ENCODE data around the gene MZT2B.
"Not testable (repeated sequence)": the region's sequence is repeated elsewhere in the genome, so short reads cannot be mapped to it uniquely, and the experiment has no call there.

The MZT2B gene

GRCh38 chr2:130152816-130153595 lies 29.1 kb upstream of the MZT2B start:
- no peak for DNase-seq (ENCODE audit: low spot score)

DNA sequence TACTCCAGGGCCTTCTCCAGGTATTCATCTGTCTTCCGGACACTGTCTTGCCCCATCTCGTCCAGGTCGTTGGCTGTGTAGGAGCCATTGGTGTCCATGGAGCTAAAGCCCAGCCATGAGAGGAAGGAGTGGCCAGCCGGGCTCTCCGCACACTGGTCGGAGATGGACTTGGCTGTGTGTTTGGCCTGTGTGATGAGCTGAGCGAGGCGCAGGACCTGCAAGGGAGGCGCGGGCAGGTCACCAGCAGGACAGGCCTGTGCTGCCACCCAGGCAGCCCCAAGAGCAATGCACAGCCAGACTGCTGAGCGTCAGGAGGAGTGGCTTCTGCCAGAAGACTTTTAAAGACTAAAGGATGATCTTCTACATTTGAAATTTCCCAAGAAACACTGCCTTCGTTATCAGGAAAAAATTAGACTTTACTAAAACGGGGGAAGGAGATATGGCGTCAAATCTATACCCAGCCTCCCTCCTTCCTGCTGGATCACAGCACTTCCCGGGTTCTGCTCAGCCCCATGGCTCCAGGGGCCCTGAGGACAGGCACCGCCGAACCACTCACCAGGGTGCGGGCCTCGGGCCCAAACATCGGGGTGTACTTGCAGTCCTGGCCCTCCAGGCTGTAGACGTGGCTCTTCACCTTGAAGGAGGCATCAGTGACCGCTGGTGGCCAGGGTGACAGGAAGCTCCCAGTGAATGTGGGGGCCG lies 28.2 kb upstream of the MZT2B start:
- not testable (repeated sequence) for DNase-seq (ENCODE audit: low spot score)

- not testable (repeated sequence) for DNase-seq (ENCODE audit: low spot score)
Observed at GRCh38 chr2:130154423-130154770, 27.7 kb upstream of the MZT2B start.

DNA sequence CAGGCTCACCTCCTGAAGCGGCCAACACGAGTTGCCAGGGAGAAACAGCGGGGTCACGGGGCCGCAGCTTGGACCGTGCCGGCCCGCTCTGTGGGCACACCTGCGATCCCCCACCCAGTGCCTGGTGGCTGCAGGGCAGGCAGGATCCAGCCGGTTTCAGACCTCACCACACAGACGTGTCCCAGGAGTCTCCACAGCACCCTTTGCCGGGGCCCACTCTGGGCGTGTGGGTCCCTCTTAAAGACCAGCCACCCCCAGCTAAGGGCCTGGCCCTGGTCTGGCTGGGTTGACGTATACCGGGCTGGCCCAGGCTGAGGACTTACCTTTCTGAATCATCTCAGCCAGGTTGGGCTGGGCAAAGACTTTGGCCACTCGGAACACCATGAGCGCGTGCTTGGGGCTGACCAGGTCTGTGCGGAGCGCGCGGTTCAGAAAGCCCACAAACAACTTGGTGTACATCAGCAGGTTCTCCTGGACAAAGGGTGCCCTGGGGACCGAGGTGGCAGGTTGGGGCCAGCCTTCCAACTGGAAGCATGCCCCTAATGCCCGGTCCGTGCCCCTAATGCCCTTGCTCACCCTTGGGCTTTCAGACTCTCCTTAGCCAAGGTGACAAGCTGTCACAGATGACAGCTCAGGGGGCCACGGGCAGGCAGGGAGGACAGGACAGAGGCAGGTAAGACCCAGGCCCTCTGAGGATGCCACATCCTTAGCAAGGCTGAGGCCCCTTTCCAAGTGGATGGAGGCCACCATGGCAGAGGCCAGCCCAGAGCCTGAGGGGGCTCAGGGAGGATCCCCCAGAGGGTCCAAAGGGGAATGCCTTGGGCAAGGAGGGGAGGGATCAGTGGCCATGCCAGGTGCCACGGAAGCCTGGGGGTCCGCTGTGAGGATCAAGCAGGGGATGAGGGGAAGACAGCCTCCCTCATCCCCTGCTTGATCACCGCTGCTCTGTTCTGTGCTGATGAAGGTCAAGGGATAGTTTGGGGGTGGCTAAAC lies 27.0 kb upstream of the MZT2B start:
- DNase-seq (ENCODE audit: low spot score): no peak

DNA sequence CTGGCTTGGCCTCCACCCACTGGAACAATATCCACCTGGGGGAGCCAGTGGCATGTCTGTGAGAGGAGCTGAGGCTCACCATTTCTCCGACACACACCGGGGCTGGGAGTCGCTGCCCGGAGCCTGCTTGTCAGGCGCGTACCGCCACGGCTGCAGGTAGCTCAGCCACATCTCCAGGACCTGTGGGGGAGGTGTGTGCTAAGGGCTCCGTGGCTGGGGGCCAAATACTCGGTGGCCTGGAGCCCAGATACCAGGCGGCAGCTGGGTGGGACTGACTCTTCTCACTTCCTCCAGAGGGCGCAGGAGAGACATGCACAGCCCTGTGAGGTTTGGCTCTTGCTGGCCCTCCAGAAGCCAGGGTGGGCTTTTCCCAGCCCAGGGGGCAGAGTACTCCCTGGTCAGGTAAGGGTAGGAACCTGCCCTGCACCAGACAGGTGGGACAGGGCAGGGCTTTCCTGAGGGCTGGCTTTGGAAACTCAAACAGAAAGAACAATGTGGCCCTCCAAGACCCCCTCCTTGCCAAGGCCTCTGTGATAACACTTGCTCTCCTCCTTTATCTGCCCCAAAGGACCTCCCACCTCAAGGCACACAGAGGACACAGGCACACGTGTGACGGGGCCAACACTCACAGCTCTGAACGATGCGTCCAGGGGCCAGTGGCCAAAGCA lies 26.0 kb upstream of the MZT2B start:
- DNase-seq (ENCODE audit: low spot score): not testable (repeated sequence)

- no peak for DNase-seq (ENCODE audit: low spot score)
Observed at GRCh38 chr2:130156624-130157004, 25.4 kb upstream of the MZT2B start.

GRCh38 chr2:130157354-130157753 lies 24.7 kb upstream of the MZT2B start:
- DNase-seq (ENCODE audit: low spot score): not testable (repeated sequence)

DNA sequence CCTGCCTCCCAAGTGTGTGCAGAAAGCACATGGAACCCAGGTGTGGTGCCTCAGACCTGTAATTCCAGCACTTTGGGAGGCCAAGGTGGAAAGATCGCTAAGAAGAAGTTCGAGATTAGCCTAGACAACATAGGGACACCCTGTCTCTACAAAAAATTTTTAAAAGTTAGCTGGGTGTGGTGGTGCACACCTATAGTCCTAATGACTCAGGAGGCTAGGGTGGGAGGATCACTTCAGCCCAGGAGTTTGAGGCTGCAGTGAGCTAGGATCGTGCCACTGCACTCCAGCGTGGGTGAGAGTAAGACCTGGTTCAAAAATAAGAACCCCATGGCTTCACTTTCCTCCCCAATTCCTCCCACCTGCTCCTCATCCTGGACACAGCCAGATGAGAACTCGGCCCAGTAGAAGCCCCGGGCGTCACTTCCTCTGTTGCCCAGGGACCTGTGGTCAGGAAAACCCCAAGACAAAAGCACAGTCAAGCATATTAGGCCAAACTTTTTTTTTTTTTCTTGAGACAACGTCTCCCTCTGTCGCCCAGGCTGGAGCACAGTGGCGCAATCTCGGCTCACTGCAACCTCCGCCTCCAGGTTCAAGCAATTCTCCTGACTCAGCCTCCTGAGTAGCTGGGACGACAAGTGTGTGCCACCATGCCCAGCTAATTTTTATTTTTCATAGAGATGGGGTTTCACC lies 24.1 kb upstream of the MZT2B start:
- DNase-seq (ENCODE audit: low spot score): not testable (repeated sequence)

DNA sequence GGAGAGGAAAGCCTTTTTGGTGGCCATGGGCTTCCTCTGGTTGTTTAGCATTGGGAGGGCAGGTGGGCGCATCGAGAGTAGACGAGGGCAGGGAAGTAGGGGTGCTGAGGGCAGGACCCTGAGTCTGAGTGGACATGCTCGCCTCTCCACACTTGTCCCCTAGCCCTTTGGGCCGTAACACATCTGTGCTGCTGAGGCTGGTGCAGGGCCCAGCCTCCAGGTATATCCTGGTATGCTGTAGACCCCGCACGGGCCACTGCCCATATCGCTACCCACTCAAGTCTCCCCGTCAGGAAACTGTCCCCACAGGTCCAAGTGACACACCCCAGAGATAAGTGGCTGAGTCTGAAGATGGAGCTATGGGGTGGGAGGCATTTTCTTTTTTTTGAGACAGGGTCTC lies 23.4 kb upstream of the MZT2B start:
- DNase-seq (ENCODE audit: low spot score): no peak

DNA sequence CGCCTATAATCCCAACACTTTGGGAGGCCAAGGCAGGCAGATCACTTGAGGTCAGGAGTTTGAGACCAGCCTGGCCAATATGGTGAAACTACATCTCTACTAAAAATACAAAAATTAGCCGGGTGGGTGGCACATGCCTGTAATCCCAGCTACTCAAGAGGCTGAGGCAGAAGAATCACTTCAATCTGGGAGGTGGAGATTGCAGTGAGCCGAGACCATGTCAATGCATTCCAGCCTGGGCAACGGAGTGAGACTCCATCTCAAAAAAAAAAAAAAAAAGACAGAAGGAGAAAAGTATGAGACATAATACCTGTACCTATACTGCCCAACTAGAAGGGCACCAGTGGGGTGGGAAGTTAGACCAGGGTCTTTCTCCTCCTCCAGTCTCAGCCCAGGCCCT lies 22.7 kb upstream of the MZT2B start:
- DNase-seq (ENCODE audit: low spot score): not testable (repeated sequence)

DNA sequence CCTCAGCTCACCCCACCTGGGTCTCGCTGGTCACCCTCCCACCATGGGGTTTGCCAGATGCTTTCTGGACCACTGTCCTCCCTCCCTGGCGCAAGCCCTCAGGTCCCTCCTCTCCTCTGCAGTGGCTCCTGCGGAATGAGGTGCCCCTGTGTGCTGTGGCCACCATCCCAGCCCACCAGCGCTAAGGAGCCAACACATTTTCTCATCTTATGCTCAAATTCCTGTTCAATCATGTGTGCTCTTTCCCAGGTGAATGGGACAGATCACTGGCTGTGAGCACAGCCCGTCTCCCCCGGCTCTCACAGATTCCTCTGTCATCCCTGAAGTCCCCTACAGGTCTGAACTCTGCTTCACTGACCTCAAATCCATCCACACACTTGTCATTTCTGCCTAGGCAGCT lies 21.9 kb upstream of the MZT2B start:
- DNase-seq (ENCODE audit: low spot score): no peak

DNA sequence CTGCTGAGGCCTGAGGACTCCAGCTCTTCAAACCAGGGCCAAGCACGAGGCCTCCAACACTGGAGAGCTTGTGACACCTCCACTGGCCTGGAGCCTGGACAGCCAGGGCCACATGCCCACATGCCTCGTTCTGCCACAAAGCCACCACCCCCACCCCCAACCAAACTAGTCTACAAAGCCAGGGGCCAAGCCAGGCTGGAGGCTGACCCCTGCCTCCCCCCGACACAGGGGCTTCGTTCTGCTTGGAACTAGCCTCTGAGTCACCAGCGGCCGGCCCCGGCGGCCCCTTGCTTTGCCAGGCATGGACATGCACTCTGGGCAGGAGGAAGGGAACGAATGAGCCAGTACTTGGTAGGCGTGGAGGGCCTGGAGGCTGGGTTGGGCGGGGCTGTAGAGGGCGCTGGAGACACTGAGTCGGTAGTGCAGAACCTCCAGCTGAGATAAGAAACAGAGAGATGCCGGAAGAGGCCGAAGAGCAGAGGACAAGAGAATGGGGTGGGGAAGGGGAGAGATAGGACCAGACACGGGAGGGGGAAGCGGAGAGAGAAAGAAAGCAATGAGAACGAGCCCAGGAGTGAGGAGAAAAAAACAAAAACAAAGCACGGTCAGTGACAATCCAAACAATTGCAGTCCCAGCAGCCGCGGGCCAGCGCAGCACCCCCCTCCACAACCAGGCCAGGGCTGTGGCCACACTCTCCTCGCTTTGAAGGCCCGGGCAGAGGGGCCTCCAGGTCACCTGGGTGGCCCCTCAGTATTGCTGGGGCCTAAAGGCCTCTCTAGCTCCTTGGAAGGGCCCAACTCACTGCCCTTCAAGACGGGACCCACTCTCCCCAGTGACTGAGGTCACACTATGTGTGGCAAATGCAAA lies 21.0 kb upstream of the MZT2B start:
- not testable (repeated sequence) for DNase-seq (ENCODE audit: low spot score)

DNA sequence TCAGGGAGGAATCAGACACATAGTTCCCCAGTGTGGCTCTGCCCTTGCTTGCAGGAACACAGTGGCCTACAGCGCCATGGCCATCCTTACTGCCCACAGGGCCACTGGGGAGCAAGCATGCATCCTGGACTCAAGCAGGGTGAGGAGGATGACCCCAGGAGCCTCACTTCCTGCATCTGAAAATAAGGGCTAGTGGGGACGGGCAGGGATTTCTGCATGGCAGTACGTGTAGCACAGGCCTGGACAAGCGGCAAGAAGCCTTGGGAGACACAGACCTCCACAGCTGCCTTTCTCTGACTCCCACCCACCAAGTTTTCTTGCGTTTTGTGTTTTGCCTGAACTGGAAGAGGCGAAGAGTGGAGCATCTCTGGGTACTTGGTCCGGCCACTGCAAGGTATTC lies 19.6 kb upstream of the MZT2B start:
- DNase-seq (ENCODE audit: low spot score): not testable (repeated sequence)

- no peak for DNase-seq (ENCODE audit: low spot score)
Observed at GRCh38 chr2:130162968-130163367, 19.1 kb upstream of the MZT2B start.

DNA sequence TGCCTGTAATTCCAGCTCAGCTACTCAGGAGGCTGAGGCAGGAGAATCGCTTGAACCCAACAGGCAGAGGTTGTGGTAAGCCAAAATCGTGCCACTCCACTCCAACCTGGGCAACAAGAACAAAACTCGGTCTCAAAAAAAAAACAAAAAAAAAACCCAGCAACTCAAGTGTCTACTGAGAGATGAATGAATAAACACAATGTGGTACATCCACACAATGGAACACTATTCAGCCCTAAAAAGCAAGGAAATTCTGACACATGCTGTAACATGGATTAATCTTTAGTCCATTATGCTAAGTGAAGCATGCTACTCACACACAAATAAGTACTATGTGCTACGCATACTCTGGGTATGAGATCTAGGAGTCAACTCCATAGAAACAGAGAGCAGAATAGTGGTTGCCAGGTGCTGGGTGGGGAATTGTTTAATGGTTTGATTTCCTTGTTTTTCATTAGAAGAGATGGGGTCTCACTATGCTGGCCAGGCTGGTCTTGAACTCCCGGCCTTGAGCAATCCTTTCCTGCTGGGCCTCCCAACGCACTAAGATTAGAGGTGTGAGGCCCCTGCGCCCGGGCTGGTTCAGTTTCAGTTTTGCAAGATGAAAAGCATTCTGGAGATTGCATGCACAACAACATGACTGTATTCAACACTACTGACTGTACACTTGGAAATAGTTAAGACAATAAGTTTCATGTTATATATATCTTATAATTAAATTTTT lies 16.6 kb upstream of the MZT2B start:
- no peak for DNase-seq (ENCODE audit: low spot score)

GRCh38 chr2:130166611-130167010 lies 15.5 kb upstream of the MZT2B start:
- not testable (repeated sequence) for DNase-seq (ENCODE audit: low spot score)

GRCh38 chr2:130169163-130169562 lies 12.9 kb upstream of the MZT2B start:
- DNase-seq (ENCODE audit: low spot score): not testable (repeated sequence)

DNA sequence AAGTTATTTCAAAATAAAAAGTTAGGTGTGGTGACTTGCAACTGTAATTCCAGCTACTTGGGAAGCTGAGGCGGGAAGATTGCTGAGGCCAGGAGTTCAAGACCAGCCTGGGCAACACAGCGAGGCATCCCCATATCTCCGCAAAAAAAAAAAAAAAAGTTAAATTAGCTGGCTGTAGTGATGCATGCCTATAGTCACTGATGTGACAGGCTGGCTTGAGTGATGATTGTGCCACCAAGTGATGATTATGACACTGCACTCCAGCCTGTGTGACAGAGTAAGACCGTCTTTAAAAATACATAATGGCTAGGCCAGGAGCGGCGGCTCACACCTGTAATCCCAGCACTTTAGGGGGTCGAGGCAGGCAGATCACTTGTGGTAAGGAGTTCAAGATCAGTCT lies 12.2 kb upstream of the MZT2B start:
- DNase-seq (ENCODE audit: low spot score): no peak

DNA sequence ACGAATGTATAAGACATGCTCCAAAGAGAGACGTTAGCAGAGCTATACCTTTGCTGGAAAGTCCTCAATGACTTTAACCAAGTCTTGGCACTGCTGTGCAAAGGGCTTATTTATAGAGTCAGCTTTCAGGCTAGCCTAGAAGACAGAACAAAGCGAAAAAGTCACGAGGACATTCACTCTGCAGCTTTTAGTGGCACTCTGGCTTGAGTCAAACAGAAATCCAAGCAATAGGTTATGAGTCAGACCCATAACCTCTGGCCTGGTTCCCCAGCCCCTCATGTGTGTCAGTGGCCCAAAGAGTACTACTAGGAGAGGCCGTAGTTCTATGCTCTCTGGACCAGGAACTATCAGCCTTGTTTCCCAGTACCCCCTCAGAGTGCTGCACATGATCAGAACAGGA lies 7.2 kb upstream of the MZT2B start:
- not testable (repeated sequence) for DNase-seq (ENCODE audit: low spot score)

All from CD4-positive, alpha-beta T cell treated with Interleukin-15 for 4 hours (primary cell).